BJ (cell line): Measurements from ENCODE around the gene ARHGEF4. TPM values are rescaled to one million over a fixed set of nuclear protein-coding genes. Genes with fewer than 3 reads are reported as not detected.

ENCODE experiments used
- CTCF ChIA-PET: fragments of 350-600 bp; formaldehyde crosslinking; extraction: SDS; loops from one replicate; lab custom pipeline; 2021; ENCODE audit warnings: antibody characterized with exemption, inconsistent platforms; lab: Yijun Ruan, JAX
- POLR2A ChIA-PET: fragments of 300-600 bp; sonication (Branson Sonifier 250); formaldehyde crosslinking; extraction: SDS; loops from one replicate; lab custom pipeline; 2021; ENCODE audit warnings: antibody characterized with exemption; lab: Charles Lee
- DNase-seq: peaks from one replicate; pipeline ENCODE4 v3.0.0-alpha.2; 2011; ENCODE audit warnings: low read depth
- H3K27me3 ChIP-seq: 2 replicates; pipeline ENCODE4 v1.6.0; 2011; ENCODE audit warnings: low read length; ENCODE audit not compliant: control insufficient read depth, insufficient read depth
- H3K36me3 ChIP-seq: 2 replicates; pipeline ENCODE4 v1.5.1; 2011; ENCODE audit warnings: low read length; ENCODE audit not compliant: control insufficient read depth, insufficient read depth
- H3K4me3 ChIP-seq: 2 replicates; pipeline ENCODE4 v1.5.1; 2011; ENCODE audit warnings: low read depth, mild to moderate bottlenecking, control low read depth, low read length
- CTCF ChIP-seq: IDR thresholded peaks from 2 replicates; pipeline ENCODE4 v1.5.1; 2011; ENCODE audit warnings: low read depth, mild to moderate bottlenecking, control low read depth, inconsistent platforms, low read length, moderate library complexity; ENCODE audit not compliant: insufficient read depth
- polyA plus RNA-seq: library from polyadenylated mRNA; depleted of rRNA; stranded (reverse); fragments of >200 nt; gene quantifications from 2 replicates; pipeline ENCODE4 v1.2.3, GENCODE V29; 2011

ARHGEF4 gene
- polyA plus RNA-seq, 1 experiment, result 15.1 TPM

GRCh38 chr2:131004446-131005209 lies 167.9 kb downstream of the ARHGEF4 start:
- CTCF ChIA-PET, result interaction anchor here (0.8 kb wide), 1 partner anchor 21 kb away, joined by 3 read pairs; no protein-coding TSS in a partner anchor
- no peaks in the 10 kb centered on the region for H3K27me3 ChIP-seq
- H3K4me3 ChIP-seq, result no peak overlapping the region
- DNase-seq, result no peak
- H3K36me3 ChIP-seq, result no peaks in the 10 kb centered on the region
- POLR2A ChIA-PET, result interaction anchor here (0.7 kb wide), 1 partner anchor 148 kb away, joined by 8 read pairs; no protein-coding TSS in a partner anchor
- TF ChIP-seq CTCF, result no peak

- CTCF ChIA-PET, result interaction anchor here (0.6 to 0.8 kb wide), 2 partner anchors 12 to 20 kb away, joined by 3 read pairs; no protein-coding TSS in a partner anchor
- no peaks in the 10 kb centered on the region for H3K36me3 ChIP-seq
- no peak for TF ChIP-seq CTCF
- H3K4me3 ChIP-seq, result no peak overlapping the region
- no peaks in the 10 kb centered on the region for H3K27me3 ChIP-seq
- POLR2A ChIA-PET, result no interaction called here
- no peak for DNase-seq
These were observed 168.7 kb downstream of the ARHGEF4 start for GRCh38 chr2:131005216-131005935.

GRCh38 chr2:131006561-131006960 lies 169.8 kb downstream of the ARHGEF4 start:
- H3K27me3 ChIP-seq, result peaks cover 3% of the 10 kb centered on the region; the same call in 1 of the 2 replicates
- H3K36me3 ChIP-seq, result no peaks in the 10 kb centered on the region
- TF ChIP-seq CTCF, result no peak
- no peak for DNase-seq
- POLR2A ChIA-PET, result no interaction called here
- H3K4me3 ChIP-seq, result no peak overlapping the region
- CTCF ChIA-PET, result no interaction called here

GRCh38 chr2:131008967-131009366 lies 172.3 kb downstream of the ARHGEF4 start:
- CTCF ChIA-PET, result no interaction called here
- POLR2A ChIA-PET, result no interaction called here

More at GRCh38 chr2:131008967-131009366, 172.3 kb downstream of the ARHGEF4 start:
- peaks cover 3% of the 10 kb centered on the region; the same call in 1 of the 2 replicates for H3K27me3 ChIP-seq
- H3K4me3 ChIP-seq, result no peak overlapping the region
- no peaks in the 10 kb centered on the region for H3K36me3 ChIP-seq
- DNase-seq, result no peak
- TF ChIP-seq CTCF, result no peak
